Panc1 (cell line): Measurements from ENCODE around the gene INSYN2A. TPM values are rescaled to one million over a fixed set of nuclear protein-coding genes. Genes with fewer than 3 reads are reported as not detected.

Experiments
- ATAC-seq: fragments of 200-7000 bp; cut with Tn5 transposase; 2 replicates; pipeline ENCODE4 v1.9.1; 2020; ENCODE audit warnings: mild to moderate bottlenecking, moderate library complexity
- BruUV-seq: library from RNA; stranded (reverse); fragments of 400-500 nt; replicated peaks from 2 replicates; lab custom pipeline; 2021; lab: Mats Ljungman, UMichigan
- CTCF ChIA-PET: fragments of 300-600 bp; sonication (Branson Sonifier 250); formaldehyde crosslinking; loops from one replicate; lab custom pipeline; 2022; ENCODE audit warnings: antibody characterized with exemption; lab: Charles Lee
- POLR2A ChIA-PET: fragments of 300-600 bp; sonication (Branson Sonifier 250); formaldehyde crosslinking; loops from one replicate; lab custom pipeline; 2022; ENCODE audit warnings: antibody characterized with exemption; lab: Charles Lee
- DNase-seq: peaks from one replicate; pipeline ENCODE4 v3.0.0-alpha.2; 2010; ENCODE audit warnings: low read depth, low spot score
- H3K27ac ChIP-seq: 2 replicates; pipeline ENCODE4 v1.5.1; 2011; ENCODE audit warnings: mild to moderate bottlenecking, low read length, inconsistent platforms
- H3K27me3 ChIP-seq: fragments of 200-500 bp; sonication (Bioruptor generic); 2 replicates; pipeline ENCODE4 v1.6.0; 2014; ENCODE audit warnings: low read length, inconsistent platforms; ENCODE audit not compliant: control insufficient read depth, insufficient read depth
- H3K36me3 ChIP-seq: fragments of 200-500 bp; sonication (Bioruptor generic); 2 replicates; pipeline ENCODE4 v1.5.1; 2014; ENCODE audit warnings: inconsistent platforms, mild to moderate bottlenecking, low read length, moderate library complexity; ENCODE audit not compliant: control insufficient read depth, insufficient read depth
- H3K4me1 ChIP-seq: 2 replicates; pipeline ENCODE4 v1.5.1; 2011; ENCODE audit warnings: inconsistent platforms, mild to moderate bottlenecking, low read length, moderate library complexity; ENCODE audit not compliant: control insufficient read depth, insufficient read depth
- H3K4me3 ChIP-seq, 2 experiments: 2 replicates each; pipeline ENCODE4 v1.5.1; 2011 to 2012; ENCODE audit warnings: low read depth in 2 of 2, low read length in 2 of 2, mild to moderate bottlenecking in 2 of 2, inconsistent platforms in 1 of 2, moderate library complexity in 1 of 2
- H3K9me3 ChIP-seq: fragments of 200-500 bp; sonication (Bioruptor generic); 2 replicates; pipeline ENCODE4 v1.5.1; 2014; ENCODE audit warnings: low read depth, mild to moderate bottlenecking, inconsistent platforms, low read length, moderate library complexity; ENCODE audit not compliant: control insufficient read depth, insufficient read depth
- POLR2AphosphoS5 ChIP-seq: IDR thresholded peaks from 2 replicates; pipeline ENCODE4 v1.6.1; 2012; ENCODE audit warnings: mild to moderate bottlenecking, low read depth, low read length, moderate library complexity
- REST ChIP-seq, 2 experiments: IDR thresholded peaks; 2 replicates each; pipeline ENCODE4 v1.6.1; 2011 to 2012; ENCODE audit warnings: low read depth in 2 of 2, control low read depth in 1 of 2, low read length in 1 of 2, mild to moderate bottlenecking in 1 of 2, moderate library complexity in 1 of 2; ENCODE audit not compliant: insufficient read depth in 1 of 2
- SIN3A ChIP-seq: IDR thresholded peaks from 2 replicates; pipeline ENCODE4 v1.6.1; 2012; ENCODE audit warnings: low read depth, mild to moderate bottlenecking, low read length, moderate library complexity, borderline replicate concordance; ENCODE audit not compliant: insufficient read depth
- TCF7L2 ChIP-seq: IDR thresholded peaks from 2 replicates; pipeline ENCODE4 v1.6.1; 2011; ENCODE audit warnings: mild to moderate bottlenecking, low read depth, low read length, inconsistent platforms
- in situ Hi-C: cut with HindIII; loops from 2 replicates; pipeline ENCODE4 v1.10.0; 2016; ENCODE audit warnings: low sequenced_read_pairs, low pct_unique_long_range_greater_than_20kb
- intact Hi-C: fragments of 100-400 bp; cut with micrococcal nuclease; formaldehyde crosslinking; loops from one replicate; pipeline ENCODE4 v1.10.0; 2022; ENCODE audit not compliant: unreplicated experiment
- total RNA-seq: library from RNA; stranded (reverse); gene quantifications from one replicate; pipeline ENCODE4 v1.2.1, GENCODE V29; 2021; ENCODE audit not compliant: unreplicated experiment
- TF ChIP-seq, protein P1 (sequence below): fragments of 450-650 bp; IDR thresholded peaks from 2 replicates; pipeline ENCODE4 v1.5.1; 2017; ENCODE audit warnings: mild to moderate bottlenecking

Gene INSYN2A
- total RNA-seq, 1 experiment from 2014 or later: not detected

DNA sequence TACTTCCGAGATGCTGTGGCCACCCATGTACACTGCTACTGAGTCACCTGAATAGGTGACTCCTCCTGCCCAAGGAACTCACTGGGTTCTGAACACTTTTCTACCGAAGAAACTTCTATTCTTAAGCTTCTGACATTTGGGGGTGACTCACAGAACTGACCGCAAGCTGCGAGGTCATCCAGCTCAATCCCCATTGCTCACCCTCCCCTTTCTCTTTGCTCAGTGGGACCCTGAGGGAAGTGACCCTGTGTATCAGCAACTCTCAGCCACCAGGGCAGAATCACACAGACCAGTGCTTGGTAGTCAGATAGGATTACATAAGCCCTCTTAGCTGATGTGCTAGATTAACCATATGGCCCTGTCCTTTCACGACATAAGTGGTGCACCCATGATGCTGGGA lies 46.3 kb downstream of the INSYN2A start:
- Histone ChIP-seq H3K36me3 (no peaks in the 10 kb centered on the region), H3K4me1 (peaks cover 7% of the 10 kb centered on the region), H3K9me3 (no peaks in the 10 kb centered on the region), H3K27ac (no peak overlapping the region), H3K27me3 (no peaks in the 10 kb centered on the region), H3K4me3 (no peak overlapping the region)
- in situ Hi-C loops (no loop called here), intact Hi-C loops (no loop called here)
- BruUV-seq: no TSS peak
- no peak for ATAC-seq
- ChIA-PET POLR2A (no interaction called here), CTCF (no interaction called here)
- TF ChIP-seq POLR2AphosphoS5: no peak
- TF ChIP-seq REST (IDR thresholded peaks at IDR 0.05; ENCODE audit: insufficient read depth in 1 of 2, low read depth in 2 of 2, low read length in 1 of 2): no peak
- TF ChIP-seq SIN3A: no peak
- no peak for TF ChIP-seq TCF7L2
- DNase-seq: no peak

GRCh38 chr10:127149501-127150081 lies 46.8 kb downstream of the INSYN2A start:
- Histone ChIP-seq H3K4me1 (peaks cover 7% of the 10 kb centered on the region), H3K9me3 (no peaks in the 10 kb centered on the region), H3K4me3 (no peak overlapping the region), H3K27me3 (no peaks in the 10 kb centered on the region), H3K36me3 (no peaks in the 10 kb centered on the region), H3K27ac (no peak overlapping the region)
- BruUV-seq: no TSS peak
- ChIA-PET POLR2A (no interaction called here), CTCF (no interaction called here)
- ATAC-seq (no peak), DNase-seq (no peak)
- TF ChIP-seq POLR2AphosphoS5: no peak
- TF ChIP-seq SIN3A: no peak
- TF ChIP-seq REST (IDR thresholded peaks at IDR 0.05; ENCODE audit: insufficient read depth in 1 of 2, low read depth in 2 of 2, low read length in 1 of 2): no peak
- TF ChIP-seq, protein P1, sequence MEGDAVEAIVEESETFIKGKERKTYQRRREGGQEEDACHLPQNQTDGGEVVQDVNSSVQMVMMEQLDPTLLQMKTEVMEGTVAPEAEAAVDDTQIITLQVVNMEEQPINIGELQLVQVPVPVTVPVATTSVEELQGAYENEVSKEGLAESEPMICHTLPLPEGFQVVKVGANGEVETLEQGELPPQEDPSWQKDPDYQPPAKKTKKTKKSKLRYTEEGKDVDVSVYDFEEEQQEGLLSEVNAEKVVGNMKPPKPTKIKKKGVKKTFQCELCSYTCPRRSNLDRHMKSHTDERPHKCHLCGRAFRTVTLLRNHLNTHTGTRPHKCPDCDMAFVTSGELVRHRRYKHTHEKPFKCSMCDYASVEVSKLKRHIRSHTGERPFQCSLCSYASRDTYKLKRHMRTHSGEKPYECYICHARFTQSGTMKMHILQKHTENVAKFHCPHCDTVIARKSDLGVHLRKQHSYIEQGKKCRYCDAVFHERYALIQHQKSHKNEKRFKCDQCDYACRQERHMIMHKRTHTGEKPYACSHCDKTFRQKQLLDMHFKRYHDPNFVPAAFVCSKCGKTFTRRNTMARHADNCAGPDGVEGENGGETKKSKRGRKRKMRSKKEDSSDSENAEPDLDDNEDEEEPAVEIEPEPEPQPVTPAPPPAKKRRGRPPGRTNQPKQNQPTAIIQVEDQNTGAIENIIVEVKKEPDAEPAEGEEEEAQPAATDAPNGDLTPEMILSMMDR: no peak
- no peak for TF ChIP-seq TCF7L2
- in situ Hi-C loops (no loop called here), intact Hi-C loops (no loop called here)
